Measurements from ENCODE around the gene VRK1.

Gene VRK1

GRCh38 chr14:96844857-96845570 is 47.8 kb downstream of the VRK1 start:
- H3K4ac ChIP-seq (ENCODE audit: low read depth, low read length) = no peak overlapping the region
- no peak overlapping the region for H4K8ac ChIP-seq (ENCODE audit: low read depth, low read length)
- H2BK120ac ChIP-seq (ENCODE audit: insufficient read depth, low read length, poor library complexity) = no peak overlapping the region
- H3K79me1 ChIP-seq (ENCODE audit: low read length) = no peaks in the 10 kb centered on the region
- H3K23ac ChIP-seq (ENCODE audit: low read length) = no peak overlapping the region
- WGBS (ENCODE audit: extremely low coverage, insufficient coverage, insufficient read length) = no CpG with 5 or more reads among the region's 1 CpG
- H3K4me1 ChIP-seq (ENCODE audit: control insufficient read depth in 1 of 2, insufficient read depth in 2 of 2, low read length in 2 of 2) = no peaks in the 10 kb centered on the region
- no peak overlapping the region for H2AFZ ChIP-seq (ENCODE audit: insufficient read depth, low read length, poor library complexity)
- H3K79me2 ChIP-seq (ENCODE audit: control insufficient read depth, insufficient read depth, low read length, poor library complexity) = no peaks in the 10 kb centered on the region
- H3K27me3 ChIP-seq (ENCODE audit: insufficient read depth, low read length) = no peaks in the 10 kb centered on the region
- H3K18ac ChIP-seq (ENCODE audit: low read length) = no peak overlapping the region
- no peak overlapping the region for H3K27ac ChIP-seq (ENCODE audit: low read depth, low read length)
- no peak overlapping the region for H2AK5ac ChIP-seq (ENCODE audit: low read length)
- no peaks in the 10 kb centered on the region for H3K9me3 ChIP-seq (ENCODE audit: insufficient read depth, low read depth, low read length)
- H2BK5ac ChIP-seq (ENCODE audit: low read depth, low read length, poor library complexity) = no peak overlapping the region
- H4K91ac ChIP-seq (ENCODE audit: low read depth, low read length) = no peak overlapping the region
- H3K4me2 ChIP-seq (ENCODE audit: low read length) = no peak overlapping the region
- DNase-seq = no peak
- no peak overlapping the region for H2BK12ac ChIP-seq (ENCODE audit: low read length)
- no peak overlapping the region for H3K4me3 ChIP-seq (ENCODE audit: low read depth, low read length)
- no peak overlapping the region for H3K9ac ChIP-seq (ENCODE audit: low read length)
- peaks cover 2 to 8% of the 10 kb centered on the region in 2 experiments for H3K36me3 ChIP-seq (ENCODE audit: control insufficient read depth in 1 of 2, insufficient read depth in 2 of 2, low read length in 2 of 2)
- no peak overlapping the region for H3K14ac ChIP-seq (ENCODE audit: low read length)
- no peak overlapping the region for H4K12ac ChIP-seq (ENCODE audit: low read depth, low read length)

DNA sequence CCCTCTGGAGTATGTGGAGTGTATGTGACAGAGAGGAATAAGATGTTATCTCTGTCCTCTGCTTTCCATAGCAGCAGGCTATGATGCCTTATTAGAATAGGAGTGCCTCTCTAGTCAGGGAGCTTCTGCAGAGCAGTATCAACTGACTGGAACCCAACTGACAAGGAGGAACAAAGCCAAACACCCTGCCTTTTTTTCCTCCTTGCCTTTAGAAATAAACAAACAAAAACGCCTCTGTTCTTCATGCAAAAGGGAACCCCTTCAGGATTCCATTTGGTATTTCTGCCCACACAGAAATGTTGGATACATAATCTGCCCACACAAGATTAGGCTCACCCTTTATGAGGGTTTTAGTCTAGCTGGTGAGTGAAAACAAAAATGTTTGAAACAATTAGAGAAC is 50.3 kb downstream of the VRK1 start:
- H2AK5ac ChIP-seq (ENCODE audit: low read length) = no peak overlapping the region
- H3K36me3 ChIP-seq (ENCODE audit: control insufficient read depth in 1 of 2, insufficient read depth in 2 of 2, low read length in 2 of 2) = peaks cover 0 to 4% of the 10 kb centered on the region in 2 experiments
- no peak overlapping the region for H2BK120ac ChIP-seq (ENCODE audit: insufficient read depth, low read length, poor library complexity)
- H3K23ac ChIP-seq (ENCODE audit: low read length) = no peak overlapping the region
- H2AFZ ChIP-seq (ENCODE audit: insufficient read depth, low read length, poor library complexity) = no peak overlapping the region
- no CpG with 5 or more reads among the region's 1 CpG for WGBS (ENCODE audit: extremely low coverage, insufficient coverage, insufficient read length)
- no peak overlapping the region for H3K27ac ChIP-seq (ENCODE audit: low read depth, low read length)
- H3K79me1 ChIP-seq (ENCODE audit: low read length) = no peaks in the 10 kb centered on the region
- no peak overlapping the region for H3K4me2 ChIP-seq (ENCODE audit: low read length)
- H4K91ac ChIP-seq (ENCODE audit: low read depth, low read length) = no peak overlapping the region
- no peak overlapping the region for H3K9ac ChIP-seq (ENCODE audit: low read length)
- no peak for DNase-seq
- H2BK12ac ChIP-seq (ENCODE audit: low read length) = no peak overlapping the region
- no peak overlapping the region for H4K12ac ChIP-seq (ENCODE audit: low read depth, low read length)
- no peak overlapping the region for H2BK5ac ChIP-seq (ENCODE audit: low read depth, low read length, poor library complexity)
- no peaks in the 10 kb centered on the region for H3K79me2 ChIP-seq (ENCODE audit: control insufficient read depth, insufficient read depth, low read length, poor library complexity)
- no peak overlapping the region for H3K18ac ChIP-seq (ENCODE audit: low read length)
- no peaks in the 10 kb centered on the region for H3K4me1 ChIP-seq (ENCODE audit: control insufficient read depth in 1 of 2, insufficient read depth in 2 of 2, low read length in 2 of 2)
- no peaks in the 10 kb centered on the region for H3K27me3 ChIP-seq (ENCODE audit: insufficient read depth, low read length)
- H3K4me3 ChIP-seq (ENCODE audit: low read depth, low read length) = no peak overlapping the region
- H3K14ac ChIP-seq (ENCODE audit: low read length) = no peak overlapping the region
- H3K4ac ChIP-seq (ENCODE audit: low read depth, low read length) = no peak overlapping the region
- no peaks in the 10 kb centered on the region for H3K9me3 ChIP-seq (ENCODE audit: insufficient read depth, low read depth, low read length)
- H4K8ac ChIP-seq (ENCODE audit: low read depth, low read length) = no peak overlapping the region

GRCh38 chr14:96848011-96848410 is 50.8 kb downstream of the VRK1 start:
- Histone ChIP-seq H4K8ac (ENCODE audit: low read depth, low read length) (no peak overlapping the region), H2AFZ (ENCODE audit: insufficient read depth, low read length, poor library complexity) (no peak overlapping the region), H3K4me1 (ENCODE audit: control insufficient read depth in 1 of 2, insufficient read depth in 2 of 2, low read length in 2 of 2) (no peaks in the 10 kb centered on the region), H3K4ac (ENCODE audit: low read depth, low read length) (no peak overlapping the region), H3K14ac (ENCODE audit: low read length) (no peak overlapping the region), H3K79me1 (ENCODE audit: low read length) (no peaks in the 10 kb centered on the region), H3K27me3 (ENCODE audit: insufficient read depth, low read length) (no peaks in the 10 kb centered on the region), H2BK5ac (ENCODE audit: low read depth, low read length, poor library complexity) (no peak overlapping the region), H3K23ac (ENCODE audit: low read length) (no peak overlapping the region), H3K79me2 (ENCODE audit: control insufficient read depth, insufficient read depth, low read length, poor library complexity) (no peaks in the 10 kb centered on the region), H2BK120ac (ENCODE audit: insufficient read depth, low read length, poor library complexity) (no peak overlapping the region), H3K18ac (ENCODE audit: low read length) (no peak overlapping the region), H3K9ac (ENCODE audit: low read length) (no peak overlapping the region), H4K12ac (ENCODE audit: low read depth, low read length) (no peak overlapping the region), H3K4me3 (ENCODE audit: low read depth, low read length) (no peak overlapping the region), H2AK5ac (ENCODE audit: low read length) (no peak overlapping the region), H3K4me2 (ENCODE audit: low read length) (no peak overlapping the region), H3K9me3 (ENCODE audit: insufficient read depth, low read depth, low read length) (no peaks in the 10 kb centered on the region), H3K36me3 (ENCODE audit: control insufficient read depth in 1 of 2, insufficient read depth in 2 of 2, low read length in 2 of 2) (peaks cover 0 to 4% of the 10 kb centered on the region in 2 experiments), H2BK12ac (ENCODE audit: low read length) (no peak overlapping the region), H3K27ac (ENCODE audit: low read depth, low read length) (no peak overlapping the region), H4K91ac (ENCODE audit: low read depth, low read length) (no peak overlapping the region)
- DNase-seq = no peak
- no CpG with 5 or more reads among the region's 4 CpGs for WGBS (ENCODE audit: extremely low coverage, insufficient coverage, insufficient read length)

- no peak overlapping the region for H3K23ac ChIP-seq (ENCODE audit: low read length)
Observed at GRCh38 chr14:96849733-96850132, 52.6 kb downstream of the VRK1 start.

More at GRCh38 chr14:96849733-96850132, 52.6 kb downstream of the VRK1 start:
- no peak overlapping the region for H3K9ac ChIP-seq (ENCODE audit: low read length)
- H2AFZ ChIP-seq (ENCODE audit: insufficient read depth, low read length, poor library complexity) = no peak overlapping the region
- peaks cover 0 to 4% of the 10 kb centered on the region in 2 experiments for H3K36me3 ChIP-seq (ENCODE audit: control insufficient read depth in 1 of 2, insufficient read depth in 2 of 2, low read length in 2 of 2)
- H4K91ac ChIP-seq (ENCODE audit: low read depth, low read length) = no peak overlapping the region
- no peak overlapping the region for H4K8ac ChIP-seq (ENCODE audit: low read depth, low read length)
- no peak overlapping the region for H2BK5ac ChIP-seq (ENCODE audit: low read depth, low read length, poor library complexity)
- H3K27me3 ChIP-seq (ENCODE audit: insufficient read depth, low read length) = no peaks in the 10 kb centered on the region
- no peaks in the 10 kb centered on the region for H3K4me1 ChIP-seq (ENCODE audit: control insufficient read depth in 1 of 2, insufficient read depth in 2 of 2, low read length in 2 of 2)
- H4K12ac ChIP-seq (ENCODE audit: low read depth, low read length) = no peak overlapping the region
- no peaks in the 10 kb centered on the region for H3K79me2 ChIP-seq (ENCODE audit: control insufficient read depth, insufficient read depth, low read length, poor library complexity)
- H3K4ac ChIP-seq (ENCODE audit: low read depth, low read length) = no peak overlapping the region
- H3K4me3 ChIP-seq (ENCODE audit: low read depth, low read length) = no peak overlapping the region
- no peak overlapping the region for H2BK12ac ChIP-seq (ENCODE audit: low read length)
- no peaks in the 10 kb centered on the region for H3K79me1 ChIP-seq (ENCODE audit: low read length)
- H2AK5ac ChIP-seq (ENCODE audit: low read length) = no peak overlapping the region
- no peak overlapping the region for H3K27ac ChIP-seq (ENCODE audit: low read depth, low read length)
- no peak overlapping the region for H3K14ac ChIP-seq (ENCODE audit: low read length)
- H2BK120ac ChIP-seq (ENCODE audit: insufficient read depth, low read length, poor library complexity) = no peak overlapping the region
- DNase-seq = no peak
- no peak overlapping the region for H3K4me2 ChIP-seq (ENCODE audit: low read length)
- no peak overlapping the region for H3K18ac ChIP-seq (ENCODE audit: low read length)
- H3K9me3 ChIP-seq (ENCODE audit: insufficient read depth, low read depth, low read length) = no peaks in the 10 kb centered on the region
